ENCODE measurements around the gene EFHD2. TPM values are rescaled to one million over a fixed set of nuclear protein-coding genes. Genes with fewer than 3 reads are reported as not detected.

Gene EFHD2
- total RNA-seq, 1 donor from 2014 or later = 57.2 TPM

DNA sequence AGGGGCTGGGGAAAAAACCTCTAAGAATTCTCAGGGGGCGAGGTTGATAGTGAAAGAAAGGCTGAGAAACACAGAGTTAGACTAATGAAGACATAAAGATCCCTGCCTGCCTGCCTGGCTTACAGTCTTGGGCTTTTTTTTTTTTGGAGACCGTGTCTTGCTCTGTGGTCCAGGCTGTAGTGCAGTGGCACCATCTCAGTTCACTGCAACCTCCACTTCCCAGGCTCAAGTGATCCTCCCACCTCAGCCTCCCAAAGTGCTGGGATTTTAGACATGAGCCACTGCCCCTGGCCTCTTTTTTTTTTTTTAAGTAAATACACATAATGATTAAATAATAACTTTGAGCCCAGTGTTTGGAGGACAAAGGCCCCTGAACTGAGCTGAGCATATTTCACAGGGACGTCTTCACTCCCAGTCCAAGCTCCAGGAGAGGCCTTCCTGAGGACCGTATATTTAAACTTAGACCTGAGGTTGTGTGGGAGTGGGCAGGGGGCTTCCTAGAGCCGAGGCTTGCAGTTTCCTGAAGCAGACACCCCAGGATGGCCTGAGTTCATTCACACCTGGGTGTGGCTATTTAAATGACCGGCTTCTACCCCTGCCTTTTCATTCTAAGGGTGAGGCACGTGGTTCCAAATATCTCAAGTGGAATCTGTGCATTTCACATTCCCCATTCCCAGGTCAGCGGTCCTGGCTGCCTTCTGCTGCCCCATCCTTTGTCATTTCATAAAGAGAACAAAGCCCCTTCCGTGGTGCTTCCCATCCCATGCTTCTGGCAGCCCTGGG, 16.0 kb upstream of the EFHD2 start:
- Histone ChIP-seq H3K4me1 (no peaks in the 10 kb centered on the region), H3K27ac (no peak overlapping the region), H3K9me3 (no peaks in the 10 kb centered on the region), H3K4me3 (no peak overlapping the region), H3K27me3 (no peaks in the 10 kb centered on the region), H3K36me3 (no peaks in the 10 kb centered on the region)
- TF ChIP-seq, protein P1, sequence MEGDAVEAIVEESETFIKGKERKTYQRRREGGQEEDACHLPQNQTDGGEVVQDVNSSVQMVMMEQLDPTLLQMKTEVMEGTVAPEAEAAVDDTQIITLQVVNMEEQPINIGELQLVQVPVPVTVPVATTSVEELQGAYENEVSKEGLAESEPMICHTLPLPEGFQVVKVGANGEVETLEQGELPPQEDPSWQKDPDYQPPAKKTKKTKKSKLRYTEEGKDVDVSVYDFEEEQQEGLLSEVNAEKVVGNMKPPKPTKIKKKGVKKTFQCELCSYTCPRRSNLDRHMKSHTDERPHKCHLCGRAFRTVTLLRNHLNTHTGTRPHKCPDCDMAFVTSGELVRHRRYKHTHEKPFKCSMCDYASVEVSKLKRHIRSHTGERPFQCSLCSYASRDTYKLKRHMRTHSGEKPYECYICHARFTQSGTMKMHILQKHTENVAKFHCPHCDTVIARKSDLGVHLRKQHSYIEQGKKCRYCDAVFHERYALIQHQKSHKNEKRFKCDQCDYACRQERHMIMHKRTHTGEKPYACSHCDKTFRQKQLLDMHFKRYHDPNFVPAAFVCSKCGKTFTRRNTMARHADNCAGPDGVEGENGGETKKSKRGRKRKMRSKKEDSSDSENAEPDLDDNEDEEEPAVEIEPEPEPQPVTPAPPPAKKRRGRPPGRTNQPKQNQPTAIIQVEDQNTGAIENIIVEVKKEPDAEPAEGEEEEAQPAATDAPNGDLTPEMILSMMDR (IDR thresholded peaks at IDR 0.05) = no peak
- TF ChIP-seq POLR2AphosphoS5 (IDR thresholded peaks at IDR 0.05; ENCODE audit: insufficient read depth in 1 of 2, low read depth in 1 of 2) (no peak), POLR2A (IDR thresholded peaks at IDR 0.05) (no peak)
- DNase-seq (ENCODE audit: extremely low spot score in 2 of 2) = no peak
- intact Hi-C loops (cut with DNase I) = no loop called here

DNA sequence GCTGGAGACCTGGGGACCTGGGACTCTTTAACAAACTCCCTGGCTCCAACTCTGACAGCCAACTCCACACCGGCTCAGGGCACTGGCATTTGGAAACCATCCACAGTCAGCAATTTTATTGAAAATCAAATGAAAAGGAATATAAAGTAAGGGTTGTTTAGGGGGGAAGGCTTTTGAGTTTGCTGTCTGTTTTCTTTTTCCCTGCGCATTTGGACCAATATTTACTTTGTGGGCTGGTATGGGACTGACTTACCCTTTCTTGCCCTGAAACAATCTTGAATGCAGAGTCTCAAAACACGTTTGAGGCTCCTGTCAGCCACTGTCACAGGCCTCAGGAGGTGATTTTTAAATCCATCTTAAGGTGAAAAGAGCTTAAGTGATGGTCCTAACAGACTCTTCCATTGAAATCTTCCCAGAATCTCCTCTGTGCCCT, 15.4 kb upstream of the EFHD2 start:
- Histone ChIP-seq H3K4me1 (no peaks in the 10 kb centered on the region), H3K4me3 (no peak overlapping the region), H3K36me3 (no peaks in the 10 kb centered on the region), H3K27ac (no peak overlapping the region), H3K27me3 (no peaks in the 10 kb centered on the region), H3K9me3 (no peaks in the 10 kb centered on the region)
- intact Hi-C loops (cut with DNase I) = no loop called here
- DNase-seq (ENCODE audit: extremely low spot score in 2 of 2) = no peak
- TF ChIP-seq, protein P1 (IDR thresholded peaks at IDR 0.05) = no peak
- TF ChIP-seq POLR2A (IDR thresholded peaks at IDR 0.05) = no peak
- no peak for TF ChIP-seq POLR2AphosphoS5 (IDR thresholded peaks at IDR 0.05; ENCODE audit: insufficient read depth in 1 of 2, low read depth in 1 of 2)

- Histone ChIP-seq H3K27me3 (no peaks in the 10 kb centered on the region), H3K36me3 (peaks cover 0 to 4% of the 10 kb centered on the region in 2 donors), H3K27ac (no peak overlapping the region), H3K9me3 (no peaks in the 10 kb centered on the region), H3K4me3 (no peak overlapping the region), H3K4me1 (peaks cover 3% of the 10 kb centered on the region)
- TF ChIP-seq POLR2AphosphoS5 (IDR thresholded peaks at IDR 0.05; ENCODE audit: insufficient read depth in 1 of 2, low read depth in 1 of 2) = no peak
- no peak for TF ChIP-seq POLR2A (IDR thresholded peaks at IDR 0.05)
- TF ChIP-seq, protein P1 (IDR thresholded peaks at IDR 0.05) = no peak
- intact Hi-C loops (cut with DNase I) = no loop called here
- no peak for DNase-seq (ENCODE audit: extremely low spot score in 2 of 2)
Observed at GRCh38 chr1:15397236-15397635, 12.5 kb upstream of the EFHD2 start.

DNA sequence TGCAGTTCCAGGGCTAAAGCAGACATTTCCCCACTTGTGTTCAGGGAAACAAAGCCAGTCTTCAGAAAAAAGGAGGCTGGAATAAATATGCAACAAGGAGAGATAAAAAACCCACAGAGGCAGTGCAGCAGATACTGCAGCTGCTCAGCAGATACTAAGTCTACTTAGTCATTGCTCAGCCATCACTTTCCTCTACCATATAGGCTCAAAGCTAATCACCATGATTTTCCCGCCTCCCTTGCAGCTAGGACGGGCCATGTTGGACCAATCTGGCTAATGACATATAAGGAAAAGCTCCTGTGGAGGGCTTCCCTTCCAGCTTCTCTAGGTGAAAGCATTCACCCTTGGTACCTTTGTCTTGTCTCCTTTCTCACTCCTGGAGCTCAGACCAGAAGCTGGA, 10.0 kb upstream of the EFHD2 start:
- no peak for DNase-seq (ENCODE audit: extremely low spot score in 2 of 2)
- peaks cover 0 to 4% of the 10 kb centered on the region in 2 donors for H3K36me3 ChIP-seq
- TF ChIP-seq POLR2AphosphoS5 (IDR thresholded peaks at IDR 0.05; ENCODE audit: insufficient read depth in 1 of 2, low read depth in 1 of 2) (no peak), POLR2A (IDR thresholded peaks at IDR 0.05) (no peak)
- TF ChIP-seq, protein P1 (IDR thresholded peaks at IDR 0.05) = no peak
- no peaks in the 10 kb centered on the region for H3K27me3 ChIP-seq
- H3K27ac ChIP-seq = no peak overlapping the region
- intact Hi-C loops (cut with DNase I) = no loop called here
- H3K4me3 ChIP-seq = no peak overlapping the region
- H3K4me1 ChIP-seq = peaks cover 3% of the 10 kb centered on the region
- no peaks in the 10 kb centered on the region for H3K9me3 ChIP-seq

DNA sequence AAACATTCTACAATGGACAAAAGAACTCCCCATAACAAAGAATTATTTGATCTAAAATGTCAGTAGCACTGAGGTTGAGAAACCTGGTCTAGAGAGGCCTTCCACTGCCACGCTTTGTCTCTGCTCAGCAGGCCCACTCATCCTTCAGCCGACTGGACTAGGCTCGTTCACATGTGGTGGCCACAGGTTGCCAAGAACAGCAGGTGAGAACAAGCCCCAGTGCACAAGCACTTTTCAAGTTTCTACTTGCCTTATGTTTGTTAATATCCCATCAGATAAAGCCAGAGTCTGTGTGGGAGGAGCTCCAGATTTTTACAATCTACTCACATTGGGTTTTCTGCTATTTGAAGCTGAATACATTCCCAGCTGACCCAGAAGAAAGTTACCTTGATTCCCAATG, 9.1 kb upstream of the EFHD2 start:
- DNase-seq (ENCODE audit: extremely low spot score in 2 of 2) = no peak
- Histone ChIP-seq H3K36me3 (peaks cover 0 to 4% of the 10 kb centered on the region in 2 donors), H3K4me3 (no peak overlapping the region), H3K27me3 (no peaks in the 10 kb centered on the region), H3K27ac (no peak overlapping the region), H3K9me3 (no peaks in the 10 kb centered on the region), H3K4me1 (peaks cover 3% of the 10 kb centered on the region)
- TF ChIP-seq POLR2AphosphoS5 (IDR thresholded peaks at IDR 0.05; ENCODE audit: insufficient read depth in 1 of 2, low read depth in 1 of 2) (peak in 1 of 2 donors; percentile 83), POLR2A (IDR thresholded peaks at IDR 0.05) (no peak)
- TF ChIP-seq, protein P1 (IDR thresholded peaks at IDR 0.05) = no peak
- intact Hi-C loops (cut with DNase I) = no loop called here

All from vagina (tissue), 2 donors.